Dermis microvascular lymphatic vessel endothelial cell (primary cell): ENCODE data around the gene FAM53B. TPM values are rescaled to one million over a fixed set of nuclear protein-coding genes. Genes with fewer than 3 reads are reported as not detected.
"Not testable (repeated sequence)": the region's sequence is repeated elsewhere in the genome, so short reads cannot be mapped to it uniquely, and the experiment has no call there.

Experiments used
- DNase-seq, 2 donors: peaks; one replicate each; pipeline versions ENCODE4 v3.0.0 to v3.0.0-alpha.2; 2010; ENCODE audit warnings: low read depth in 2 of 2
- total RNA-seq: library from RNA; depleted of rRNA; stranded (reverse); fragments of >200 nt; gene quantifications from 2 replicates; pipeline ENCODE4 v1.2.1, GENCODE V29; 2014

The FAM53B gene
- total RNA-seq, result 14.9 and 15.2 TPM in 2 replicates

GRCh38 chr10:124744102-124745050 lies at the start of gene FAM53B:
FAM53B (minus strand) TSS chr10:124744378; CDS start chr10:124706713, 37,665 bp downstream.
- peak; percentile 65 to 84 for DNase-seq

- DNase-seq, result no peak
Observed at GRCh38 chr10:124792998-124793352, 48.8 kb upstream of the FAM53B start.

- DNase-seq, result peak; percentile 76 to 92
Observed at GRCh38 chr10:124791547-124792348, 47.6 kb upstream of the FAM53B start, which contains the start of gene EEF1AKMT2. EEF1AKMT2 (minus strand) TSS chr10:124791887; CDS start chr10:124791833, 54 bp downstream.

GRCh38 chr10:124782900-124783299 lies 38.7 kb upstream of the FAM53B start:
- not testable (repeated sequence) for DNase-seq

GRCh38 chr10:124768791-124769190 lies 24.6 kb upstream of the FAM53B start:
- DNase-seq, result no peak

GRCh38 chr10:124765256-124765655 lies 21.1 kb upstream of the FAM53B start:
- DNase-seq, result no peak

GRCh38 chr10:124763267-124763666 lies 19.1 kb upstream of the FAM53B start:
- DNase-seq, result no peak

- DNase-seq, result no peak
Observed at GRCh38 chr10:124762281-124762680, 18.1 kb upstream of the FAM53B start.

GRCh38 chr10:124756156-124756903 lies 12.2 kb upstream of the FAM53B start:
- DNase-seq, result no peak

- no peak for DNase-seq
Observed at GRCh38 chr10:124755581-124755980, 11.4 kb upstream of the FAM53B start.

- no peak for DNase-seq
Observed at GRCh38 chr10:124754227-124754626, 10.0 kb upstream of the FAM53B start.

- DNase-seq, result no peak
Observed at GRCh38 chr10:124748953-124749645, 4.9 kb upstream of the FAM53B start.

- no peak for DNase-seq
Observed at GRCh38 chr10:124748166-124748565, 4.0 kb upstream of the FAM53B start.

- DNase-seq, result no peak
Observed at GRCh38 chr10:124747745-124748144, 3.6 kb upstream of the FAM53B start.

- DNase-seq, result no peak
Observed at GRCh38 chr10:124746992-124747391, 2.8 kb upstream of the FAM53B start.

GRCh38 chr10:124746447-124746846 lies 2.3 kb upstream of the FAM53B start:
- not testable (repeated sequence) for DNase-seq

- DNase-seq, result peak; percentile 69 to 78
Observed at GRCh38 chr10:124745673-124746072, 1.5 kb upstream of the FAM53B start.

GRCh38 chr10:124745252-124745651 lies 1.1 kb upstream of the FAM53B start:
- no peak for DNase-seq

GRCh38 chr10:124743191-124744101 lies 732 bp downstream of the FAM53B start:
- peak in 1 of 2 donors; percentile 37 for DNase-seq
